Pancreas (tissue), 10 donors: ENCODE data around the gene SMIM41. TPM values are rescaled to one million over a fixed set of nuclear protein-coding genes. Genes with fewer than 3 reads are reported as not detected.

Source experiments
- ATAC-seq, 4 donors: fragments of 200-7000 bp; cut with Tn5 transposase; one replicate each; pipeline versions ENCODE4 v1.8.0 to v1.9.1; 2020; ENCODE audit warnings: mild to moderate bottlenecking in 4 of 4, moderate library complexity in 4 of 4
- DNase-seq, 6 donors: peaks; one replicate each; pipeline ENCODE4 v3.0.0-alpha.2; 2020
- FAIRE-seq: peaks from 2 replicates; lab custom pipeline; 2012; peaks lifted over from hg19 to GRCh38; lab: Jason Lieb, UNC
- H3K27ac ChIP-seq, 4 donors: fragments of 200-600 bp; sonication (generic); 1 replicate in 3 of 4; 2 replicates in 1 of 4; pipeline versions ENCODE4 v1.5.0 to v1.8.0; 2020
- H3K27me3 ChIP-seq, 4 donors: fragments of 200-600 bp; one replicate each; pipeline ENCODE4 v1.8.0; 2021
- H3K36me3 ChIP-seq, 3 donors: fragments of 200-600 bp; sonication (generic) in 1 of 3; one replicate each; pipeline versions ENCODE4 v1.5.0 to v1.8.0; 2020 to 2021
- H3K4me1 ChIP-seq, 3 donors: fragments of 200-600 bp; one replicate each; pipeline ENCODE4 v1.8.0; 2021
- H3K4me3 ChIP-seq, 4 donors: fragments of 200-600 bp; sonication (generic) in 2 of 4; one replicate each; pipeline versions ENCODE4 v1.5.0 to v1.8.0; 2020 to 2021
- H3K9me3 ChIP-seq, 4 donors: fragments of 200-600 bp; one replicate each; pipeline ENCODE4 v1.8.0; 2021
- CTCF ChIP-seq, 4 donors: fragments of 200-600 bp; sonication (generic) in 3 of 4; IDR thresholded peaks; one replicate each; pipeline versions ENCODE4 v1.5.0 to v1.8.0; 2021; ENCODE audit warnings: antibody characterized with exemption in 4 of 4
- WGBS, 2 donors: extraction: QIAGEN DNeasy Blood & Tissue Kit; methylation state at CpG; one replicate each; pipeline ENCODE4 v1.1.7; 2013; 5-methylcytosine and 5-hydroxymethylcytosine counted together
- intact Hi-C, 3 donors: fragments of 100-400 bp; cut with DNase I; formaldehyde crosslinking; loops; one replicate each; pipeline versions ENCODE4 v1.11.1 to v1.14.2; 2022
- polyA plus RNA-seq, 2 donors: library from polyadenylated mRNA; stranded (reverse); fragments of 200-250 nt; gene quantifications; one replicate each; pipeline ENCODE4 v1.2.3, GENCODE V29; 2013
- total RNA-seq, 6 donors: library from RNA; stranded (reverse); fragmentation: NEBNext Ultra II Directional in 4 of 6; extraction: Animal tissue kit (Norgen Biotek cat#: 25700) in 4 of 6; gene quantifications; one replicate each; pipeline versions ENCODE4 v1.2.1 to v1.2.4, GENCODE V29; 2021 to 2023
- donor health status: healthy with polysubstance abuse.
- donor health status: DM: no; HTN: no; CAD: no; lungs with moderate emphysema.
- donor health status: DM: no; HTN: no; CAD: no.
- donor health status: control.
- donor health status: control.
- donor health status: Bipolar disorder and iron deficiency.
- donor health status: DM: yes; HTN: yes; CAD: no.
- donor health status: DM: no; HTN: no; CAD: no.
- donor health status: DM: no; HTN: no; CAD: no.
- donor health status: DM: yes; HTN: yes; CAD: no.

The SMIM41 gene
- total and polyA plus RNA-seq, 8 donors = 0.09 to 0.20 (median 0.19) TPM; not detected in 5

- DNase-seq (peak in 1 of 6 donors; percentile 11), FAIRE-seq (no peak), ATAC-seq (no peak)
- Histone ChIP-seq H3K4me3 (no peak overlapping the region), H3K27ac (no peak overlapping the region), H3K9me3 (no peaks in the 10 kb centered on the region), H3K27me3 (no peaks in the 10 kb centered on the region), H3K36me3 (no peaks in the 10 kb centered on the region), H3K4me1 (peaks cover 6 to 26% (median 8%) of the 10 kb centered on the region in 3 donors)
- WGBS, 2 donors = 91 to 95% methylated on average over 4 of the region's 4 CpGs
- no peak for TF ChIP-seq CTCF (IDR thresholded peaks at IDR 0.05)
- intact Hi-C loops = no loop called here
Measured at GRCh38 chr12:52035190-52035589, 44.3 kb upstream of the SMIM41 start.

- intact Hi-C loops = no loop called here
- no peaks in the 10 kb centered on the region for H3K36me3 ChIP-seq
- H3K27me3 ChIP-seq = no peaks in the 10 kb centered on the region
- TF ChIP-seq CTCF (IDR thresholded peaks at IDR 0.05) = no peak
- peak in 1 of 6 donors; percentile 55 for DNase-seq
- no peak for FAIRE-seq
- peaks cover 6 to 26% (median 8%) of the 10 kb centered on the region in 3 donors for H3K4me1 ChIP-seq
- whole genome bisulfite sequencing, 2 donors = 75 to 76% methylated on average over 2 of the region's 2 CpGs
- H3K4me3 ChIP-seq = no peak overlapping the region
- ATAC-seq = no peak
- H3K27ac ChIP-seq = peak overlapping the region; percentile 79 to 90 (median 84)
- H3K9me3 ChIP-seq = no peaks in the 10 kb centered on the region
Measured at GRCh38 chr12:52035926-52036325, 43.6 kb upstream of the SMIM41 start.

DNA sequence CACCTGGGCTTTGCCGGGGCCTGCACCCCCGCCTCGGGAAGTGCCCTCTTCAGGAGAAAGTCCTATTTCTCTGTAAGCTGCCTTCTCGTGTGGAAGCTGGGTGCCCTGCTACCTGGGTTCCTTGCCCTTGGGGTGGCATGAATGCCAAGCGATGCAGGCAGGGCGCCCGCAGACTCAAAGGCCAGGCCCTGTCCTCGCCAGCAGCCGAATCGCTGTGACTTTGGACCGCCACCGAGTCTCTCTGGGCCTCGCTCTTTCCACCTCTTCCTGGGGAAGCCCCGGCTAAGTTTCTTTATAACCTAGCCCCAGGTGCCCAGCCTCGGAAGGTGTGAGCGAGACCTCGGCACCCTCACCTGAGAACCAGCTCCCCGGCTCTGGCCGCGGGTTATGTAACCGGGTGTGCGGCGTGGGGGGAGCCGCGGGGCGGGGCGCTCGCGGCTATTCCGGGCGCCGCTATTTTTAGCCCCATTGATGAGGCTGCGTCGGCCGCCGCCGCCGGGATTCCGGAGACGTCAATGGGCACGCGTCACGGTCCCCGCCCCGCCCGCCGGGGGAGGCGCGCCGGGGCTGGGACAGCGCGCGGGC is 42.8 kb upstream of the SMIM41 start:
- 3 to 4% methylated on average over 50 to 53 of the region's 53 CpGs for WGBS, 2 donors
- no peak for TF ChIP-seq CTCF (IDR thresholded peaks at IDR 0.05)
- DNase-seq = peak; percentile 82 to 94 (median 91)
- H3K36me3 ChIP-seq = no peaks in the 10 kb centered on the region
- ATAC-seq = peak; percentile 66 to 72 (median 70)
- FAIRE-seq = no peak
- intact Hi-C loops = no loop called here
- no peaks in the 10 kb centered on the region for H3K27me3 ChIP-seq
- peaks cover 8 to 26% (median 10%) of the 10 kb centered on the region in 3 donors for H3K4me1 ChIP-seq
- no peaks in the 10 kb centered on the region for H3K9me3 ChIP-seq
- peak overlapping the region; percentile 79 to 90 (median 84) for H3K27ac ChIP-seq
- peak overlapping the region in 2 of 4 donors; percentile 60 to 63 for H3K4me3 ChIP-seq

- TF ChIP-seq CTCF (IDR thresholded peaks at IDR 0.05) = no peak
- H3K27ac ChIP-seq = peak overlapping the region; percentile 55 to 74 (median 62)
- DNase-seq (peak; percentile 56 to 85 (median 73)), FAIRE-seq (no peak), ATAC-seq (peak in 2 of 4 donors; percentile 1)
- WGBS, 2 donors = 1 to 2% methylated on average over 28 to 59 of the region's 59 CpGs
- intact Hi-C loops = no loop called here
- H3K9me3 ChIP-seq = no peaks in the 10 kb centered on the region
- H3K4me1 ChIP-seq = peaks cover 5 to 21% (median 11%) of the 10 kb centered on the region in 3 donors
- peak overlapping the region; percentile 34 to 63 (median 49) for H3K4me3 ChIP-seq
- no peaks in the 10 kb centered on the region for H3K36me3 ChIP-seq
- no peaks in the 10 kb centered on the region for H3K27me3 ChIP-seq
Measured at GRCh38 chr12:52037248-52037861, 42.1 kb upstream of the SMIM41 start.

GRCh38 chr12:52038447-52038846 is 41.1 kb upstream of the SMIM41 start:
- no peak for ATAC-seq
- H3K27me3 ChIP-seq = no peaks in the 10 kb centered on the region
- WGBS, 2 donors = 65 to 67% methylated on average over 6 of the region's 6 CpGs
- no peak for TF ChIP-seq CTCF (IDR thresholded peaks at IDR 0.05)
- H3K4me1 ChIP-seq = peaks cover 3 to 22% (median 19%) of the 10 kb centered on the region in 3 donors
- peak overlapping the region in 1 of 4 donors; percentile 60 for H3K4me3 ChIP-seq
- no peaks in the 10 kb centered on the region for H3K36me3 ChIP-seq
- H3K9me3 ChIP-seq = no peaks in the 10 kb centered on the region
- peak overlapping the region in 2 of 4 donors; percentile 23 to 28 for H3K27ac ChIP-seq
- intact Hi-C loops = no loop called here
- no peak for FAIRE-seq
- DNase-seq = peak in 1 of 6 donors; percentile 25
